Fibroblast of pulmonary artery (primary cell): ENCODE data around the gene CDK5R1.
A peak's percentile ranks its signal among the peaks of the same experiment; 100 is the strongest.

Source experiments
- DNase-seq: peaks from one replicate; pipeline ENCODE4 v3.0.0-alpha.2; 2010; ENCODE audit warnings: low read depth
- H3K4me3 ChIP-seq: replicated peaks from 2 replicates; pipeline ENCODE4 v1.5.1; 2011; ENCODE audit warnings: low read depth, mild to moderate bottlenecking, control low read depth, low read length, moderate library complexity
- CTCF ChIP-seq: IDR thresholded peaks from 2 replicates; pipeline ENCODE4 v1.5.1; 2011; ENCODE audit warnings: mild to moderate bottlenecking, control low read depth, low read length, inconsistent platforms; ENCODE audit errors: missing control alignments

Gene CDK5R1

DNA sequence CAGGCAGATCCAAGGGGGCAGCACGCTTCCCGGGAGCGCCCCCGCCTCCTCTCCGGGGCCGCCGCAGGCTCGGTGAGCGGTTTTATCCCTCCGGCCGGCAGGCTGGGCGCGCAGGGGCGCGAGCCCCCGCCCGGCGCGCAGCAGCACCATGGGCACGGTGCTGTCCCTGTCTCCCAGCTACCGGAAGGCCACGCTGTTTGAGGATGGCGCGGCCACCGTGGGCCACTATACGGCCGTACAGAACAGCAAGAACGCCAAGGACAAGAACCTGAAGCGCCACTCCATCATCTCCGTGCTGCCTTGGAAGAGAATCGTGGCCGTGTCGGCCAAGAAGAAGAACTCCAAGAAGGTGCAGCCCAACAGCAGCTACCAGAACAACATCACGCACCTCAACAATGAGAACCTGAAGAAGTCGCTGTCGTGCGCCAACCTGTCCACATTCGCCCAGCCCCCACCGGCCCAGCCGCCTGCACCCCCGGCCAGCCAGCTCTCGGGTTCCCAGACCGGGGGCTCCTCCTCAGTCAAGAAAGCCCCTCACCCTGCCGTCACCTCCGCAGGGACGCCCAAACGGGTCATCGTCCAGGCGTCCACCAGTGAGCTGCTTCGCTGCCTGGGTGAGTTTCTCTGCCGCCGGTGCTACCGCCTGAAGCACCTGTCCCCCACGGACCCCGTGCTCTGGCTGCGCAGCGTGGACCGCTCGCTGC is 832 bp downstream of the CDK5R1 start:
- no peak for TF ChIP-seq CTCF
- DNase-seq: no peak
- H3K4me3 ChIP-seq: peak overlapping the region; percentile 48

- no peak for DNase-seq
- TF ChIP-seq CTCF: no peak
- no peak overlapping the region for H3K4me3 ChIP-seq
Observed at GRCh38 chr17:32488177-32488542, 1.4 kb downstream of the CDK5R1 start.

DNA sequence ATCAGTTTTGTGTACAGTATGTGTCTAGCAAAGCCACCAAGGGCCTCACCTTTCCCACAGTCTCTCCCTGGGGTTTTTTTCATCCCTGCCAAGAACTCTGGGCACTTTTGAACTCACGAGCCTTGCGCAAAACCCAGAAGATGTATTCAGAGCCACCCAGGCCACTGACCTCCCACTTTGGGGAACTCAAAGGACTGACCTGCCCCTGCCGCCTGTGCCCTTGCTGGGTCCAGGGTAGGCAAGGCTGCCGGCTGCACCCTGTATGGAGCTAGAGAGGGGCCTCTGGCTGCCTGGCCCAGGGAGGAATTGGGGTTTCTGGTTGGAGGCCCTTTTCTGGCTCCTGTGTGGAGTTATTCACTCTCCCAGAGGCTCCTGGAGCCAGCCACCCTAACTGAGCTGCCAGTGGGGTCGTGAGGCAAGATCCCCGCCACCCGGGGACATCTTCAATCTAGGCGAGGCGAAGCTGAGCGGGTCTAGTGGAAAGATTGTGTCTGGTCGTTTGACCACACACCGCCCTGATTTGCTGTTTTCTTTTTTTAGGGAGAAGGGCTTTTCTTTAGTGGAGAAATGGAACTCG is 1.9 kb downstream of the CDK5R1 start:
- no peak for DNase-seq
- TF ChIP-seq CTCF: no peak
- no peak overlapping the region for H3K4me3 ChIP-seq

- DNase-seq: no peak
- no peak for TF ChIP-seq CTCF
- no peak overlapping the region for H3K4me3 ChIP-seq
Observed at GRCh38 chr17:32489320-32490100, 2.7 kb downstream of the CDK5R1 start.

- H3K4me3 ChIP-seq: no peak overlapping the region
Observed at GRCh38 chr17:32490101-32490482, 3.3 kb downstream of the CDK5R1 start.

More at GRCh38 chr17:32490101-32490482, 3.3 kb downstream of the CDK5R1 start:
- TF ChIP-seq CTCF: no peak
- no peak for DNase-seq
